Smooth muscle cell (in vitro differentiated cells): Measurements from ENCODE around the gene SWAP70. TPM values are rescaled to one million over a fixed set of nuclear protein-coding genes. Genes with fewer than 3 reads are reported as not detected.

Source experiments
- DNase-seq: peaks from one replicate; lab custom pipeline; 2025; ENCODE audit not compliant: unreplicated experiment; lab: John Stamatoyannopoulos, UW
- H2AFZ ChIP-seq: fragments of 200-600 bp; sonication (generic); 2 replicates; pipeline ENCODE4 v1.6.0; 2016; ENCODE audit warnings: antibody characterized with exemption, low read depth, mild to moderate bottlenecking
- H3F3A ChIP-seq: fragments of 200-600 bp; sonication (generic); 2 replicates; pipeline ENCODE4 v1.6.0; 2017; ENCODE audit warnings: antibody characterized with exemption, low read depth
- H3K27ac ChIP-seq: fragments of 200-600 bp; sonication (generic); 2 replicates; pipeline ENCODE4 v1.5.1; 2016; ENCODE audit warnings: low read depth, mild to moderate bottlenecking
- H3K27me3 ChIP-seq: fragments of 200-600 bp; sonication (generic); 2 replicates; pipeline ENCODE4 v1.6.1; 2016; ENCODE audit warnings: low read depth, mild to moderate bottlenecking
- H3K36me3 ChIP-seq: fragments of 200-600 bp; sonication (generic); 2 replicates; pipeline ENCODE4 v1.5.1; 2016; ENCODE audit warnings: low read depth
- H3K4me1 ChIP-seq: fragments of 200-600 bp; sonication (generic); 2 replicates; pipeline ENCODE4 v1.5.1; 2016; ENCODE audit warnings: low read depth
- H3K4me2 ChIP-seq: fragments of 200-600 bp; sonication (generic); 2 replicates; pipeline ENCODE4 v1.6.0; 2016; ENCODE audit warnings: mild to moderate bottlenecking
- H3K4me3 ChIP-seq: fragments of 200-600 bp; sonication (generic); 2 replicates; pipeline ENCODE4 v1.5.1; 2016; ENCODE audit warnings: mild to moderate bottlenecking
- H3K79me2 ChIP-seq: fragments of 200-600 bp; sonication (generic); 2 replicates; pipeline ENCODE4 v1.6.0; 2016; ENCODE audit warnings: low read depth, mild to moderate bottlenecking
- H3K9ac ChIP-seq: fragments of 200-600 bp; sonication (generic); 2 replicates; pipeline ENCODE4 v1.6.0; 2016; ENCODE audit warnings: low read depth
- H3K9me3 ChIP-seq: fragments of 200-600 bp; sonication (generic); replicated peaks from 2 replicates; pipeline ENCODE4 v1.5.1; 2016; ENCODE audit warnings: low read depth
- H4K20me1 ChIP-seq: fragments of 200-600 bp; sonication (generic); 2 replicates; pipeline ENCODE4 v1.6.0; 2016; ENCODE audit warnings: low read depth
- CTCF ChIP-seq: fragments of 200-600 bp; sonication (generic); IDR thresholded peaks from 2 replicates; pipeline ENCODE4 v1.5.1; 2017; ENCODE audit warnings: borderline replicate concordance, mild to moderate bottlenecking, antibody characterized with exemption; ENCODE audit not compliant: insufficient read depth, poor library complexity, severe bottlenecking
- WGBS: methylation state at CpG from one replicate; pipeline ENCODE4 v1.1.7; 2016; ENCODE audit warnings: low lambda C conversion rate; 5-methylcytosine and 5-hydroxymethylcytosine counted together
- polyA plus RNA-seq: library from polyadenylated mRNA; unstranded; fragments of >200 nt; fragmentation: Nextera tagmentation; extraction: Ambion mirVana; gene quantifications from 2 replicates; pipeline ENCODE4 v1.2.1, GENCODE V29; 2016
- total RNA-seq: library from RNA; depleted of rRNA; stranded (reverse); fragments of >200 nt; gene quantifications from 2 replicates; pipeline ENCODE4 v1.2.3, GENCODE V29; 2014

SWAP70 gene
- total and polyA plus RNA-seq, 2 experiments from 2014 or later: 15.4 to 17.8 TPM

- H3K27me3 ChIP-seq: no peaks in the 10 kb centered on the region
- H3K9me3 ChIP-seq: no peaks in the 10 kb centered on the region
- no peaks in the 10 kb centered on the region for H3K79me2 ChIP-seq
- H2AFZ ChIP-seq: no peak overlapping the region
- H3K27ac ChIP-seq: no peak overlapping the region
- no peaks in the 10 kb centered on the region for H3K36me3 ChIP-seq
- no peak for DNase-seq
- TF ChIP-seq CTCF: no peak
- no peaks in the 10 kb centered on the region for H4K20me1 ChIP-seq
- H3K4me3 ChIP-seq: no peak overlapping the region
- H3K4me2 ChIP-seq: no peak overlapping the region
- WGBS: 81% methylated on average over 1 of the region's 1 CpG
- H3F3A ChIP-seq: no peaks in the 10 kb centered on the region
- no peak overlapping the region for H3K9ac ChIP-seq
- H3K4me1 ChIP-seq: no peaks in the 10 kb centered on the region
Measured at GRCh38 chr11:9645881-9646280, 18.0 kb upstream of the SWAP70 start.

GRCh38 chr11:9646324-9646723, 17.6 kb upstream of the SWAP70 start:
- Histone ChIP-seq H3K4me2 (no peak overlapping the region), H3K36me3 (no peaks in the 10 kb centered on the region), H3K27me3 (no peaks in the 10 kb centered on the region), H3K9me3 (no peaks in the 10 kb centered on the region), H3K9ac (no peak overlapping the region), H3F3A (no peaks in the 10 kb centered on the region), H4K20me1 (no peaks in the 10 kb centered on the region), H3K4me1 (no peaks in the 10 kb centered on the region), H3K4me3 (no peak overlapping the region), H3K79me2 (no peaks in the 10 kb centered on the region), H2AFZ (no peak overlapping the region), H3K27ac (no peak overlapping the region)
- no peak for DNase-seq
- WGBS: 91% methylated on average over 4 of the region's 4 CpGs
- no peak for TF ChIP-seq CTCF

GRCh38 chr11:9651481-9651880, 12.4 kb upstream of the SWAP70 start:
- no peaks in the 10 kb centered on the region for H3K27me3 ChIP-seq
- H3K9me3 ChIP-seq: no peaks in the 10 kb centered on the region
- H3K4me3 ChIP-seq: no peak overlapping the region
- no peak overlapping the region for H3K9ac ChIP-seq
- no peaks in the 10 kb centered on the region for H4K20me1 ChIP-seq
- no peak overlapping the region for H3K27ac ChIP-seq
- no peak overlapping the region for H2AFZ ChIP-seq
- no peaks in the 10 kb centered on the region for H3F3A ChIP-seq
- WGBS: 76% methylated on average over 7 of the region's 7 CpGs
- no peaks in the 10 kb centered on the region for H3K79me2 ChIP-seq
- no peak for DNase-seq
- TF ChIP-seq CTCF: no peak
- no peak overlapping the region for H3K4me2 ChIP-seq
- H3K4me1 ChIP-seq: no peaks in the 10 kb centered on the region
- H3K36me3 ChIP-seq: no peaks in the 10 kb centered on the region

GRCh38 chr11:9651899-9652748, 11.8 kb upstream of the SWAP70 start:
- no peaks in the 10 kb centered on the region for H3K36me3 ChIP-seq
- no peaks in the 10 kb centered on the region for H4K20me1 ChIP-seq
- no peak overlapping the region for H3K4me3 ChIP-seq
- H3K27me3 ChIP-seq: no peaks in the 10 kb centered on the region
- H3K27ac ChIP-seq: no peak overlapping the region
- no peaks in the 10 kb centered on the region for H3K9me3 ChIP-seq
- H3K79me2 ChIP-seq: no peaks in the 10 kb centered on the region
- H3K9ac ChIP-seq: no peak overlapping the region
- H2AFZ ChIP-seq: no peak overlapping the region
- no peak overlapping the region for H3K4me2 ChIP-seq
- TF ChIP-seq CTCF: no peak
- no peaks in the 10 kb centered on the region for H3F3A ChIP-seq
- H3K4me1 ChIP-seq: no peaks in the 10 kb centered on the region
- DNase-seq: no peak
